ACHN (cell line): ENCODE results near the gene VSTM2L.
A peak's percentile ranks its signal among the peaks of the same experiment; 100 is the strongest.
"Not testable (repeated sequence)": the region's sequence is repeated elsewhere in the genome, so short reads cannot be mapped to it uniquely, and the experiment has no call there.

Experiments used
- DNase-seq: peaks from one replicate; pipeline ENCODE4 v3.0.0-alpha.2; 2015
- in situ Hi-C: cut with HindIII; loops from 2 replicates; pipeline ENCODE4 v1.10.0; 2017; ENCODE audit warnings: low sequenced_read_pairs, low pct_ligation_motif_present, low pct_unique_long_range_greater_than_20kb

Gene VSTM2L

DNA sequence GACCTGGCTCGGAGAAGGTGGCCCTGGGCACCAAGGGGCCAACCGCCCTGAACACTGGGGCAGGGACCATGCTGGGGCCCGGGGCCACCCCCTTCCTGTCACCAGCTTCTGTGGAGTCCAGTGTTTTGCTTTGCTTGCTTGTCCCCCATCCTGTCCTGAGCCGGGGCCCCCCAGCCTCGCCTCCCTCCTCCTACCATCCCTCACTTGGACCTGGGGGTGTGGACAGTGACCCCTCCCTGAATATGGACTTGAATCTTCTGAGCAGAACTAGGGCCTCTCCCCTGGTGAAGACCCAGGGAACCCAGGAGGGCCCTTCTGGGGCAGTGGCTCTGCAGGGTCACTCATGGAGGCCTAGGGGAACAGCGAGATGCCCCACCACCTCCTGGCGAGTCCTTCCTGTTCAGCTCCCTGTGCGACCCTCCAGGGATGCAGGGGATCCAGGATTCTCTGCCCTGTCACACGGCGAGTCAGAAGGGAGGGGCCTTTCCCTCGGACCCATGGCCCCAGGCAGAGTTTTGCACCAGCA, 41.6 kb downstream of the VSTM2L start:
- in situ Hi-C loops, result no loop called here
- DNase-seq, result no peak

DNA sequence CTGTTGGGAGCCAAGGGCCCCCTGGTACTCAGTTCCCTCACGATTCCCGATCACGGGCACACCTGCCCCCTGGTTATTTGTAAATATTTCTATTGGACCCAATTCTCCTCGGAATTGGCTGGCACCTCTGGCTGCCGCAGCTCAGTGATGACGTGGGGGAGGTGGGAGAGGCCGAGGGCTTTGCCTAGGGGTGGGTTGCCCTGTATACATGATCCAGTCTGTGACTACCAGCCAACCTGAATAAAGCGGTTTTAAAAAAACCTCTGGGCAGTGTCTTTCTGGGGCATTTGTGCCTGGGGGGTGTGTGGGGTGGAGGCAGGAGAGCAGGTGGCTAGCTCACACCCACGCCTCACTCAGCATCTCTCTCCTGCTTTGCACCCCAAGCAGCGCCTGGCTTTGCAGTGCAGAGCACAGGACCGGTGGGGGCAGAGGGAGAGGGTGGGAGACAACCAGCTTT, 42.2 kb downstream of the VSTM2L start:
- in situ Hi-C loops, result no loop called here
- no peak for DNase-seq

DNA sequence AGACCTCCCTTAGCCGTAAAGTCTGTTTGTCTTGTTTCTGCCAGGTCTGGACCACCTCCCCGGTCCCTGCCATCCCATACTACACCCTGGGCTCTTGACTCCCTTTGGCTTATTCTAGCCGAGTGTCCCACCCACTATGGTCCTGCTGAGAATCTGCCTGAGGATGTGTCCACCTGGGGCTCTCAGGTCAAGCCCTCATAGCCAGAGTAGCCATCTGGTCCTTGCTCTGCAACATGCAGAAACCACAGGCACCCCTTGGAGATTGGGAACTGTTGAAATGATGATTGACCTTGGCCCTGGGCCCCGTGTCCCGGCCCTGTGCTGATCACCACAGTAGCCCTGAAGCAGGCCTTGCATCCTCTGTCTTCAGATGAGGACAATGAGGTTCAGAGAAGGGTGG, 44.0 kb downstream of the VSTM2L start:
- in situ Hi-C loops, result no loop called here

DNA sequence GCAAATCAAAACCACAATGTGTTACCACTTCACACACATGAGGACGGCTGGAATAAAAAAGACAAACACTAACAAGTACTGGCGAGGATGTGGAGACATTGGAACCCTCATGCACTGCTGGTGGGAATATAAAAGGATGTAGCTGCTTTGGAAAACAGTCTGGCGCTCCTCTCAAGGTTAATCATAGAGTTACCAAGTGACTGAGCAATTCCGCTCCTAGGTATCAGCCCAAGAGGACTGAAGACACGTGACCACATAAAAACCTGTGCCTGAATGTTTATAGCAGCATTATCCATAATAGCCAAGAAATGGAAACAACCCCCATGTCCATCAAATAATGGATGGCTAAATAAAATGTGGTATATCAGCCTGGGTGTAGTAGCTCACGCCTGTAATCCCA, 45.0 kb downstream of the VSTM2L start:
- in situ Hi-C loops, result no loop called here
- DNase-seq, result no peak

More for the DNA sequence above, 44.0 kb downstream of the VSTM2L start:
- DNase-seq, result no peak

DNA sequence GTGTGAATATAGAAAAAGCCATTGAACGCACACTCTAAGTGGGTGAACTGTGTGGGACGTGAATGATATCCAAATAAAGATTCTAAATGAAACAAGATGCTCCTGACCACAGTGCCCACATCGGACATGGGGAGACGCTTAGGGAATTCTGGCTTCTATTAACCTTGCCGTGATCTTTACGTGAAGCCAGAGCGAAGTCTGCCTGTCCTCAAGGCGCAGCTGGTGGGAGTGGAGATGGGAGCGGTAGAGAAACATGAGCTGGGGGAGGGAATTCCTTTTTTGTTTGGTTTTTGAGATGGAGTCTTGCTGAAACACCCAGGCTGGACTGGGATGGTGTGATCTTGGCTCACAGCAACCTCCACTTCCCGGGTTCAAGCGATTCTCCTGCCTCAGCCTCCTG, 46.0 kb downstream of the VSTM2L start:
- in situ Hi-C loops, result no loop called here
- DNase-seq, result no peak

DNA sequence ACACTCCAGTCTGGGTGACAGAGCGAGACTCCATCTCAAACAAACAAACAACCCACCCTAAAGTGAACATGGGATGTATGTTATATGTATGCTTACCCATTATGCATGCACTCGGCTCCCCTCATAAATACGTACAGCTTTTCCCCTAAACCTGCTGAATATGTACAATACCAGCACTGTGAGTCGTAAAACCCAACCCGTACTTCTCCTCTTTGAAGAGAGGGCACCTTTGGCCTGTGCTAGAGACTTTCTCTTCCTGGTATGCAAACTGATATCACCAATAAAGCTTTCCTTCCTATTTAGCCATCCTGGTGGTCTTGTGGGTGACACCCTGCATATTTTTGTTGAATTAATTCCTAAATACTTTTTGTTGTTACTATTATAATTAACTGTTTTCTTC, 51.3 kb downstream of the VSTM2L start:
- in situ Hi-C loops, result no loop called here
- DNase-seq, result no peak

DNA sequence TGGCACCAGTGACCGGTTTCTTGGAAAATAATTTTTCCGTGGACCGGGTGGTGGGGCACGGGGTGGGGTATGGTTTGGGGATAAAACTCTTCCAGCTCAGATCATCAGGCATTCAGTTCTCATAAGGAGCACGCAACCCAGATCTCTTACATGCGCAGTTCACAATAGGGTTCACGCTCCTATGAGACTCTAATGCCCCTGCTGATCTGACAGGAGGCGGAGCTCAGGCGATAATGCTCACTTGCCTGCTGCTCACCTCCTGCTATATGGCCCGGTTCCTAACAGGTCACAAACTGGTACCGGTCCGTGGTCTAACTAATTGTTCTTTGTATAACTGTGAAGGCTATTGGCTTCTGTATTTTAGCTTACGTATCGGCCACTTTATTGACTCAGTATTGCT, 51.7 kb downstream of the VSTM2L start:
- DNase-seq, result no peak
- in situ Hi-C loops, result no loop called here

DNA sequence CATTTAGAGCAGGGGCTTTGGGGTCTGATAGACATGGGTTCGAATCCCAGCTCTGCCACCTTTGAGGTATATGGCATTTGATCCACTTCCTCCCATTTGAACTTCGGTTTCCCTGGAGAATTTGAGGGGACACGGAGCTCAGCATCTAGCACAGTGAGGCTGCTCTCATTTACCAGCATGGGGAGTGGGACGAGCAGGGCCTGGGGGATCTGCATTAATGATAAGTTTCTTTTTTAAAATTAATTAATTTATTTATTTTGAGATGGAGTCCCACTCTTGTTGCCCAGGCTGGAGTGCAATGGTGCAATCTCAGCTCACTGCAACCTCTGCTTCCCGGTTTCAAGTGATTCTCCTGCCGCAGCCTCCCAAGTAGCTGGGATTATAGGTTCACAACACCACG, 52.6 kb downstream of the VSTM2L start:
- in situ Hi-C loops, result no loop called here
- no peak for DNase-seq

DNA sequence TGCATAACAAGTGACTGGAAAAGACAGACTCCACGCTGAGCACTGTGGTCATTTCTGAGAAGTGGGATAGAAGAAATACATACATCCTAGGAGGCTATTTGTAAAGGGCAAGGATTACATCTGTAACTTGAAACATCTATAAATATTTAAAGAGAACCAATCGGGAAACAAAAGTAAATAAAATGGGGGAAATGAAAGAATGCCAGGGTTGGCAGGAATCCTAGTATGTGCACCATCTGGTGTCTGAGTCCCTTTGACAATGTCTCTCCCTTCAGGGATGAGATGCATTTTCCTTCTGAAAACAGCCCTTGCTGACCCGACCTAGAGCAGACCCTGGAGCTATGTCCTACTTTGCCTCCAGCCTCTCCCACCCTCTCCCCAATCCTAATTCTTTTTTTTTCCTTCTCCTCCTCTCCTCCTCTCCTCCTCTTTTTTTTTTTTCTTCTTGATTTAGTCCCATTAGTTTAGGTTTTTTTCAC, 53.2 kb downstream of the VSTM2L start:
- DNase-seq, result no peak
- in situ Hi-C loops, result no loop called here

DNA sequence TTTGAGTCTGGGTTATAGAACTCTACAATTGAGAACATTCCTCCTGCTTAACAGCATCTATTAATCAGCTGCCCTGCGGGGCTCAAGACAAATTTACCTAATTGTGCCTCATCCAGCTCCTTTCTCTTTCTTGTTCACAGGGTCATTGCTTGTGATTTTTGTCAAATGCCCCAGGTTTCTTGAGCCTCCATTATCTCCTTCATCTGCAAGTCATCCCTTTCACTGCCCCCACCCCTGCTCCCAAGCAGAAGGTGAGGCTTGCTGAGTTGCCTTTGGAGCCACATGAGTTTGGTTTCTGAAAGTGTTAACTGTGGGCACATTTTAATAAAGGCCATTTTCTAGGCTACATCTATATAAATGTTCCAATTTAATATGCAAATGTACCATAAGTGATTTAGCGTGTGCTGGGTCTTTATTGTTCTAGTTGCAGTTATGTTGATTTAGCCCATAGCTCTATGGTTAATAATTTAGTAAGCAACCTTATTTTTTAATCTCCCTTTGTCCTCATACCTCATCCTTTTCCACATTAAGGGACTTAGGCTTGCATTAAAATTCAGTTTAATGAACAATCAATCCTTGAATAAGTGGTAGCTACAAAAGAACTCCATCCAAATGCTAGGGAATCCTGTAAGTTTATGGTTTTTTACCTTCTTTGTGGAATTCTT, 56.1 kb downstream of the VSTM2L start:
- in situ Hi-C loops, result no loop called here
- no peak for DNase-seq

DNA sequence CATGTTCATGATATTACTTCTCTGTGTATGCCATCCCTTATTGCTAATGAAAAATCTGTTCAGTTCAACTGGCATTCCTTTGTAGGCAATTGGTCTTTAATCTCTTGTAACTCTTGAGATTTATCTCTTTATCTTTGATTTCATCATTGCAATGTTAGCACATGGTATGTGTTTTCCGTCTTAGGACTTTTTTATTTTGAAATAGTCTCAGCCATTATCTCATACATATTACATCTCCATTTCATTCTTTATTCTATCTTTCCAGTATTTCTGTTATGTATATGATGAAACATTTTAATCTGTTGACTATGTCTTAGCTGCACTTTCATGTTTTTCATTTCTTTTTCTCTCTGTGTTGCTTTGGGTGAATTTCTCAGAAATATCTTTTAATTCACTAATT, 58.1 kb downstream of the VSTM2L start:
- no peak for DNase-seq
- in situ Hi-C loops, result no loop called here

DNA sequence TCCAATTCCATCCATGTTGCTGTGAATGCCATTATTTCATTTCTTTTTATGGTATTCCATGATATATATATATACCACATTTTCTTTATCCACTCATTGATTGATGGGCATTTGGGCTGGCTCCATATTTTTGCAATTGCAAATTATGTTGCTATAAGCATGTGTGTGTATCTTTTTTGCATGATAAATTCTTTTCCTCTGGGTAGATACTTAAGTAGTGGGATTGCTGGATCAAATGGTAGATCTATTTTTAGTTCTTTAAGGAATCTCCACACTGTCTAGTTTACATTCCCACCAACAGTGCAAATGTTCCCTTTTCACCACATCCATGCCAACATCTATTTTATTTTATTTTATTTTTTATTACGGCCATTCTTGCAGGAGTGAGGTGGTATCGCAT, 60.6 kb downstream of the VSTM2L start:
- DNase-seq, in situ Hi-C loops: not testable (repeated sequence)

DNA sequence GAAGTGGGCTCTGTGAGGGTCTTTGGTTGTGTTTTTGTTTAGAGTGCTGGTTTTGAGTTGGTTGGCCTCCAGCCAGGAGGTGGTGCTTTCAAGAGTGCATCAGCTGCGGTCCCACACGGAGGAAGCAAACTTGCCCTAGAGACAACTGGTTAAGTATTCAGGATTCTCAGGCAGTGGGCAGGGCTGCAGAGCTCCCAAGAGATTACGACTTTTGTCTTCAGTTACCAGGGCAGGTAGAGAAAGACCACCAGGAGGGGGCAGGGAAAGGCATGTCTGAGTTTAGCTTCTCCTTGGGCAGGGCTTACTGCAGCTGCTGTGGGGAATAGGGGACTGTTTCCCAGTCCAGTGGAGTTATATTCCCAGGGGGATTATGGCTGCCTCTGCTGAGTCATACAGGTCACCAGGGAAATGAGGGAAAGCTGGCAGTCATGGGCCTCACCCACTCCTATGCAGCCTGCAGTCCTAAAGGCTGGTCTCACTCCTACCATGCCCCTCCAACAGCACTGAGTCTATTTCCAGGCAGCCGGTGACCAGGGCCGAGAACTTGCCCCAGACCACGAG, 66.0 kb downstream of the VSTM2L start:
- in situ Hi-C loops, result no loop called here
- no peak for DNase-seq

DNA sequence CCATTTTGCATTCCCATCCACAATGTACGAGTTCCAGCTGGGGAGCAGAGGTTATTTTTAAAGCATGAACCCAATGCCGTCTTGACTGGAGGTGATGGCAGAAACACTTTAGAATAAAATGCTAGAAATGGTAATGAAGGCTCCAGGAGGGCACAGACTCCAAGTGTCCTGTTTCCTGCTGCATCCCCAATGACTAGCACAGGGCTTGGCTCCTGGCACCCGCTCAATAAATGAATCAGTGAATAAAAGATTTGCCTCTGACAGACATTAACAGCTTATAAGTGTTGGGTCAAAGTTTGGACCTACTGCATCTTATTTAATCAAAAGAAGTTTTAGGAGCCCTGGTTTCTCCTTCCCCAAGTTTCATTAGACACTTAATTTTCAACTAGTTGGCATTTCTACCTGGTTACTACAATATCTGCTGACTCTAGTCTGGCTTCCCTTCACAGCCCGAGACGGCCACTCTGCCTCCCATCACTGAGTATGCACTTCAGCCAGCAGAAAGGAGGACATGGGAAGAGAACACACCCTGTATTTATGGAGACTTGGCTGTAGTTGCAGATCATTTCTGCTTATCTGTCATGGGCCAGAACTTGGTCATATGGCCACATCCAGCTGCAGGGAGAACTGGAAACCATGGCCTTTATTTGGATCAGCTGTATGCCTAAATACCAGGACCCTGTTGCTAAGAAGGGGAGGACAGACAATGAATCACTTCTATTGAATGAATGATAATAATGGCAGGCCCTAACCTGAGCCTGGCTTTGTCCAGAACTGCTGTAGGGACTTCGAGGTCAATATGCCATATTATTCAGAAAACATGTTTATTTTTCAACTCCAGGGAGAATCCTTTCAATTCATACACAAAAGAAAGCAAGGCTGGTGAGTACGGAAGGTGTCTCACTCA, 67.3 kb downstream of the VSTM2L start:
- in situ Hi-C loops, result no loop called here
- DNase-seq, result peak; percentile 11

DNA sequence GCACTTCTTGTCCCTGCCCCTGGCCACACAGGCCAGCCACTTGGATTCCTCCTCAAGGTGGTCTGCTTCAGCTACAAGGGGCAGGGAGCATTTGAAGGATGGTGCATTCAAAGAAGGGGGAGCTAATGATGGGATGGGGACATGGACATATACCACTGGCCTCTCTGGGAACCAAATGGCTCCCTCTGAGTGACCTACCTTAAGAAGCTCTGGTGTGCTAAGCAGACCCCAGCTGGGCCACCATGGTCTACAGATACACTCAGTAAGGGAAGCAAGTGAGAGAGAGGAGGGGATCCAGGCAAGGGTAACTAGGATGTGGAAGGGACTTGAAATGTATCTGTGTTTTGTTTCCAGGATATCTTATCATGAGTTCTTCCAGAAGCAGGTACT, 67.9 kb downstream of the VSTM2L start:
- in situ Hi-C loops, result no loop called here
- no peak for DNase-seq

DNA sequence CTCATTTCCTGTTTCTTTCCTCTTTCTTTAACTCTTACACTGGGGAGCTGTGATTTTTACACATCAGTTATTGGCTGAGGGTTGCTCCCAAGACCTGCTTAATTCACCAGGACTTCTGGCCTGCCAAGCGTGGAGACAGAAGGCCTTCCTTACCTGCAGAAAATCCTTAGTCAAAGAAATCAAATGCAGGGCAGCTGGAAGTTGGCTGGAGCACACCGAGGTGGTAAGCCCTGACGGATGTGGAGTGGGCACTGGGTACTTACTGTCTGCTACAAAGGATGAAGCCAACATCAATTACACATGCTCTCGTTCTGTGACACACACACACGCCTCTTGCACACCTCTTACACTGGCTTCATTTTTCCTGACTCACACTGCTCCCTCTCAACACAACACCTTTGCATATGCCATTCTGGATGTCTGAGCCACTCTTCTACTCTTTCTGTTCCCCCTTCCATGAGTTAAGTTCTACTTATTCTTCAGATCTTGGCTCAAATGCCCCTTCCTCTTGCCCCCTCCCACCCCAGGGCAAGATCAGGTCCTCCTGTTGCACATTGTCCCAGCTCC, 68.7 kb downstream of the VSTM2L start:
- no peak for DNase-seq
- in situ Hi-C loops, result no loop called here

DNA sequence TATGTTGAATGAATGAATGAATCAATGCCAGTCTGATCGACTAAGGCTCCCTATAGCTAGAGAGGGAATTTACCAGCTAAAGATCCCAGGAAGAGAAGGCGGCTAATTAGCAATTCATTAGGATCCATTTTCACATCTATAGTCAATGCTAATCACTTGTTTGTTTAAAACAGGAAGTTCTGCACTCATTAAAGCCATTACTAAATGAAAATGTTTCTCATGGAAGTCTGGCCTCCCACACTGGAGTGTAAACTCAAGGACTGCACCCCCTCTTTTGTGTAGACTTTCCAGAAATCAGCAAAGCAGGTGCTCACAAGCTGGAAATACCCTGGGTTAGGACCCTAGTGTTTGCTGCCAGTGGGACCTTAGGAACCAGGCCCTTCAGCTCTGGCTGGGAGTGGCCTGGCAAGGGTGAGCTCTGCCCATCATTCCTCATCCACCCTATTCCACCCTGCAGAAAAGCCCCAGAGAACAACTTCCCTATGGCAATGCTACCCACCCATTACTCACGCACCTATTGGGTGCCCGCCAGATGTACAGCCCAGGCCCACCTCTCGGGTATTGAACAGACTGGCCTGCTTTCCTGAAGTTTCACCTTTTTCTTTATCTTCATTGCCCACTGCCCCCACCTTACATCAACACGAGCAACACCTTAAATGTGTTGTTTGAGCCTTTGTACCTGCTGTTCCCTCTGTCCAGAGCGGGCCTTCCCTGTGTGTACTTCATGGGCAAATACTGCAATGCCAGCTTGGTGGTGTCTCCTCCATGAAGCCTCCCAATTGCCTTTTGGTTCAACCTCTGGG, 69.5 kb downstream of the VSTM2L start:
- in situ Hi-C loops, result no loop called here
- DNase-seq, result no peak
